NCI-H146 (cell line): ENCODE results near the gene BRWD1.

Source experiments
- DNase-seq: peaks from one replicate; lab custom pipeline; 2025; lab: John Stamatoyannopoulos, UW

BRWD1 gene

DNA sequence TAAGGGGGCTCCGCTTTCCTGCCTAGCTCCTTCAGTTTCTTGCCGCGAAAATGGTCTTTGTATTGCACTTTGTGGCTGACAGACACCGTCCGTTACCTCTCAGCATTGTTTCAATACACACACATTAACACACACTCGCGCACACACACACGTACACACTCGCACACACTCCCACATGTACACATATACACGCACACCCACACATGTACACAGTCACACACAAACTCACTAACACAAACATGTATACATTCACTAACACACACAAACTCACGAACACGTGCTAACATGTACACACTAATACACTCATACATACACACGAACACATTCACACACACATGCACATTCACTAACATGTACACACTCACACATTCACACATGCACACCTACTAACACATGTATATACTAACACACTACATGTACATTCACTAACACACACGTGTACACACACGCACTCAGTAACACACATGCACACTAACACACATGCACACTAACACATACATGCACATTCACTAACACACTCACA, 179.1 kb downstream of the BRWD1 start:
- no peak for DNase-seq
